SKM-1 (cell line): ENCODE data around the gene SLC30A3.

Source experiments
- DNase-seq: peaks from one replicate; lab custom pipeline; 2025; ENCODE audit not compliant: unreplicated experiment; lab: John Stamatoyannopoulos, UW

Gene SLC30A3

GRCh38 chr2:27208486-27209050 is 54.3 kb downstream of the SLC30A3 start:
- no peak for DNase-seq

- no peak for DNase-seq
These were observed 56.5 kb downstream of the SLC30A3 start for GRCh38 chr2:27206346-27206745.

GRCh38 chr2:27205206-27205605 is 57.6 kb downstream of the SLC30A3 start:
- DNase-seq, result no peak

DNA sequence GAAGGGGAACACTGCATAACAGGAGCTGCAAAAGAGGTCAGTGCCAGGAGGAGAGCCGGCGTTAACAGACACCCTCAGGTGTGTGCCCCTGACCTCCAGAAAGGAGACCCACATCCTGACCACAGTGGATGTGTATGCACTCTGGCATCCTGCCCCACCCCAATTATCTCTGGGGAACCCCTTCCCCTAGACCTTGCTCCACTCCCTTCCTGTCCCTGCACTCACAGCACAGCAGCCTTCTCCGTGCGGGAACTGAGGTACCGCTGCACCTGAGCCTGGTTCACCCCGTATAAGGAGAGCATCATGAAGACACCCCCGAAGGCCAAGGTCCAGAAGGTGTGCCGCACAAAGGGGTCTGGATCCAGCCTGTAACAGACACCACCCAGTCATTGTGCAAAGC is 58.3 kb downstream of the SLC30A3 start:
- no peak for DNase-seq

GRCh38 chr2:27203741-27204140 is 59.1 kb downstream of the SLC30A3 start:
- no peak for DNase-seq
